ENCODE data around the gene ONECUT1. TPM values are rescaled to one million over a fixed set of nuclear protein-coding genes. Genes with fewer than 3 reads are reported as not detected.

Gene ONECUT1
- total RNA-seq, 1 experiment from 2014 or later: 0.14 TPM

GRCh38 chr15:52789008-52789600 is 1.0 kb downstream of the ONECUT1 start:
- no peaks in the 10 kb centered on the region for H3K9me3 ChIP-seq (replicated peaks)
- no peaks in the 10 kb centered on the region for H3K27me3 ChIP-seq
- no peaks in the 10 kb centered on the region for H3K36me3 ChIP-seq
- no peaks in the 10 kb centered on the region for H3K4me1 ChIP-seq
- no peak for DNase-seq
- no peak overlapping the region for H3K27ac ChIP-seq
- H3K4me3 ChIP-seq: no peak overlapping the region

- Histone ChIP-seq H3K9me3 (replicated peaks) (no peaks in the 10 kb centered on the region), H3K27ac (no peak overlapping the region), H3K36me3 (no peaks in the 10 kb centered on the region), H3K4me3 (no peak overlapping the region), H3K4me1 (no peaks in the 10 kb centered on the region), H3K27me3 (no peaks in the 10 kb centered on the region)
- DNase-seq: no peak
Measured at GRCh38 chr15:52788099-52788986, 1.8 kb downstream of the ONECUT1 start.

DNA sequence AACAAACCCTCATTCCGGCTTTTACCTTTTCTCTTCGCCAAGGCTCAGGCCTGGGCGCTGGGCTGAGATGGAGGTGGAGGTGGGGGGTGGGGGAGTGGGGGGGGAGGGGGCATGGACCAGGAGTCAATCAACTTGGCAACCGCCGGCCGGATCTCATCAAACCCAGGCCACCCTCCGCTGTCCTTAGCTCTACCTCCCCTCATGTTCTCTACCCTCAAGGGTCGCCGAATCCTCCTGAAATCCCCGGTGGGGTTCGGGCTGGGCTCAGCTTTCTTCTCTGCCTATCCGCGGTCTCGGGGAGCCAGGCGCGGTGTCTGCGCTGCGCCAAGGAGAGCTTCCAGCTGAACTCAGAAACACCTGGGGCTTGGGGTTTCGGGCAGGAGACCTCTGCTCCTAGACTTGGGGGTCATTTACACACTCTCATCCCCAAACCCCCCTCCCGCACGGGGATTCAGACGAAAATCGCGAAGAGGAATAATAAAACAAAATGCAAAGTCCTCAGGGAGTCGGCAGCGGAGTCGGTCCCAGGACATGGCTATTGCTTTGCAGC is 2.5 kb downstream of the ONECUT1 start:
- no peak overlapping the region for H3K4me3 ChIP-seq
- no peak for DNase-seq
- H3K36me3 ChIP-seq: no peaks in the 10 kb centered on the region
- no peaks in the 10 kb centered on the region for H3K9me3 ChIP-seq (replicated peaks)
- no peaks in the 10 kb centered on the region for H3K4me1 ChIP-seq
- no peak overlapping the region for H3K27ac ChIP-seq
- no peaks in the 10 kb centered on the region for H3K27me3 ChIP-seq

GRCh38 chr15:52787123-52787503 is 3.0 kb downstream of the ONECUT1 start:
- Histone ChIP-seq H3K27ac (no peak overlapping the region), H3K4me1 (no peaks in the 10 kb centered on the region), H3K9me3 (replicated peaks) (no peaks in the 10 kb centered on the region), H3K4me3 (no peak overlapping the region), H3K27me3 (no peaks in the 10 kb centered on the region), H3K36me3 (no peaks in the 10 kb centered on the region)
- no peak for DNase-seq

- Histone ChIP-seq H3K27ac (no peak overlapping the region), H3K36me3 (no peaks in the 10 kb centered on the region), H3K4me3 (no peak overlapping the region), H3K27me3 (no peaks in the 10 kb centered on the region), H3K9me3 (replicated peaks) (no peaks in the 10 kb centered on the region), H3K4me1 (no peaks in the 10 kb centered on the region)
- no peak for DNase-seq
Measured at GRCh38 chr15:52786436-52787122, 3.6 kb downstream of the ONECUT1 start.

DNA sequence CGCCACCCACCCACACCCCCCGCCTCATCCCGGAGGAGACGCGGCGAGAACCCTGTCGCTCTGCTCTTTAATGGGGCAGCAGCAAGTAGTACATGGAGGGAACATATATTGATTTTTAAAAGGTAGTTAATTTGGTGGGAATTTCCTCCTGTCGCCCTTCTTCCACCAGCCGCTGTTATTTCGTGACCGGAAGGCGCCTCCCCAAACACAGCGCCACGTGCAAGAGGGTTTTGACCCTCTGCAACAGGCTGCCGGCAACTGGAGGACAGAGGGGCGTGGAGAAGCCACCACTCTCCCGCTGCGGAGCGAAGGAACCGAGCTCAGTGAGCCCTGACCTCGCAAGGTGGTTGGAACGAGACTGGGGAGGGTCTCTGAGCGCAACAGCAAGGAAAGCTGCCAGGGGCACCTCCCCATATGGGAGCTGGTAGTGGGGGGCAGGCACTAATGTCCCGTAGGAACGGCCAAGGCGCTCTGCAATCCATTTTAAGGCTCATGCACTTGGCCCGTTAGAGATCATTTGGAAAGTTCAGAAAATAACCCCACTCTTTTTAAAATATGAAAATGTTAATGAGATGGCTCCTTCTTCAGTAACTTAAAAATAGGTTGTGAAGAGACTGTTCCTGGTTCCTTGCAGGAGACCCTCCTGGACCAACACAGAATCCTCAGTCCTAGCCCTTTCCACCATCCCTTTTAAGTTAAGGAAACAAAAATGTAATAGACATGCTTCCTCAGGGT is 4.3 kb downstream of the ONECUT1 start:
- no peak for DNase-seq
- no peaks in the 10 kb centered on the region for H3K27me3 ChIP-seq
- H3K36me3 ChIP-seq: no peaks in the 10 kb centered on the region
- no peaks in the 10 kb centered on the region for H3K4me1 ChIP-seq
- H3K27ac ChIP-seq: no peak overlapping the region
- H3K9me3 ChIP-seq (replicated peaks): no peaks in the 10 kb centered on the region
- H3K4me3 ChIP-seq: no peak overlapping the region

DNA sequence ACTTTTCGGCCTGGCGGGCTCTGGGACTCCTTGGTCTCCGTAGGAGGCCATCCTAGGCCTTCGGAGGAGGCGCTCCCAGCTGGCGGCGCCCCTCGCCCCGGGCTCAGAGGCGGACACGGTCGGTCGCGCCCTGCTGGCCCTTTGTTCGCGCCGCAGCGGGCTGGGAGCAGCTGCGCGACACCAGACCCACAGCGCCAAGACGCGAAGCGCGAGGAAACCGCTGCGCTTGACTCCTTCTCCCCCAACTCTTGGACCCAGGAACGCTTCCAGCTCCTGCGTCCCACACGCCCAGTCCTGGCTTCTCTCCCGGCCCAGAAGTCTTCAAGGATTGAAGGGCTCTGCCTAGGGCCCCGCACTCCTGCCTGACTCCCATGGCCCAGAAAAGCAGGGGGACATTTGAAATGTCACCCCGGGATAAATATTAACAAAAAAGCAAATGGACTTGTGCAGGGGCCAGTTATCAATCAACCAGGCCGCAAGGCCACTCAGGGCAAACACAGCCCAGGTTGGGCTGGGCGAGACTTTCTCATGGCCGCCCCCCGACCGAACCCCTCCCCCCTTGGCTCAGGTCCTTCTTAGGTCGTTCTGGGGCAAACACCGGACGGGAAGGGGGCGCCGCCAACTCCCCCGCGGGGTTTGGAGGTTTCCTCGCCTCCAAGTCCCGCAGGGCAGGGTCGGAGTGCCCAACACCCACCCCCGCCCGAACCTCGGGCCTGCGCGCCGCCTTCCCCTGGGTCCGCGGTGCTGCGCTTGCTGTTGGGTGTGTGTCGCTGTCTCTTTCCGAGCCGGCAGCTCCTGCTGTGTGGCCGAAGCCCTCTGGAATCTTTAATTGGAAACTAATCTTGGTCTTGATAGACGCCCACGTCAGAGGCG is 5.1 kb downstream of the ONECUT1 start:
- Histone ChIP-seq H3K27me3 (no peaks in the 10 kb centered on the region), H3K4me1 (no peaks in the 10 kb centered on the region), H3K9me3 (replicated peaks) (no peaks in the 10 kb centered on the region), H3K27ac (no peak overlapping the region), H3K36me3 (no peaks in the 10 kb centered on the region), H3K4me3 (no peak overlapping the region)
- no peak for DNase-seq

DNA sequence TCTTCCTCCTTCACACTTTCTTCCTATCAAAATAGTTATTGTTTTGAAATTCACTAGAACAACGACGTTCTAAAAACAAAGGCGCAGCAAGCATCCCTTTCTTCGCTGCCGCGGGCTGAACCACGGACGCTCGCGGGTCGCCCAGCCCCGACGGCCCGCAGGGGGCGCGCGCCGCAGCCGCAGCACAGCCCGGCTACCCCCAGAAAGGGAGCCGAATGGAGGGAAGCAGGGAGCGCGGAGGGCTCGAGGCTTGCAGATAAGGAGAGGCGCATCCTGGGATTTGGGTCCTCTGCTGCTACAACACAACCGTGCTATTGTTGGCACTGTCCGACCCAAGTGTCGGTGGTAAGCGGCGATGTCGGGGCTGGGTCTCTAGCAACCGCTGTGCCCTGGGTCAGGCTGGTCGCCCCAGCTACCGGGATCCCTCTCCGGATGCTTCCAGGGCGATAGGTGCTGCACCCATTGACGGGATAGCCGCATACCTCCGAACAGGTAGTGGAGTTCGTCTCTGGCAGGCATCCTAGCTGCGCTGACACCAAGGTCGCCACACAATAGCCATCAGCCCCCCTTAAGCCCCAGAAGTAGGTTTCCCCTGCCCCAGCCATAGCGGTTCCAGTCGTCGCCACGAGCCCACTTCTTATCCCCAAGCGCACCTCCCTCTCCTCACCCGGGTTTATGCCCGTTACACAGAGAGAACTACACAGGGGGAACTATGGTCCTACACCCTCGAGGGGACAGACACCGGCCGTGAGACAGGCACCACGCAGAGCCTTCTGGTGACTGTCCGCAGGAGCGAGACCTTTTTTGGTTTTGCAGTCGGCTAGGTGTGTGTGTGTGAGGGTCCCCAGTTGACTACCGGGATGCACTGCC is 6.0 kb downstream of the ONECUT1 start:
- Histone ChIP-seq H3K9me3 (replicated peaks) (no peaks in the 10 kb centered on the region), H3K4me3 (no peak overlapping the region), H3K4me1 (no peaks in the 10 kb centered on the region), H3K27me3 (no peaks in the 10 kb centered on the region), H3K27ac (no peak overlapping the region), H3K36me3 (no peaks in the 10 kb centered on the region)
- DNase-seq: no peak

DNA sequence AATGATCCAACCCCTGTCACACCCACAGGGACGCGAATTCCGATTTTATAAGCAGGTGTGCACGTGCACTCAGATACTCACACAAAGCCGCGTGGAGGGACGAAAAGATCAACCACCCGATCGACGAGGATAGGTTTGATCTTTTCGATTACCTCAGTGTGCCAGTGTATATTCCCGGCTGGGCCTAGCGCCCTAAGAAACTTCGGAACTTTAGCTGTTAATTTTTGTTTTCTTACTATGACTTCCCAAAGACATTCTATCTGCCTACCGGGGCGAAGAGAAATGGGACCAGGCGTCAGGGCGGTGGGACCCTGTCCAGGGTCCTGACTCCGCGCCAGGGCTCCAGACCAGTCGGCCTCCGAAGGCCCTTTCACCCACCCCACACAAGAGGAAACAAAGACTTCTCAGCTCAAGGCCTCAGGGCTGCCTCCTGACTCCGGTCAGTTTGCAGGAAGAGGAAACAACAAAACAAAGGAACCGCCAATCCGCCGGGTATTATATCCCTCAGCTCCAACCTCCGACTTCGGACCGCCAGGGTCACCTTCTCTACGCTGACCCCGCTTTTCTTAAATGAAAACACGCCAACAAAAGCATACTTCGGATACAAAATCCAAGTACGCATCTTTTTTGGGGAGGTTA is 6.8 kb downstream of the ONECUT1 start:
- Histone ChIP-seq H3K27ac (no peak overlapping the region), H3K4me3 (no peak overlapping the region), H3K27me3 (no peaks in the 10 kb centered on the region), H3K4me1 (no peaks in the 10 kb centered on the region), H3K36me3 (no peaks in the 10 kb centered on the region), H3K9me3 (replicated peaks) (no peaks in the 10 kb centered on the region)
- no peak for DNase-seq

DNA sequence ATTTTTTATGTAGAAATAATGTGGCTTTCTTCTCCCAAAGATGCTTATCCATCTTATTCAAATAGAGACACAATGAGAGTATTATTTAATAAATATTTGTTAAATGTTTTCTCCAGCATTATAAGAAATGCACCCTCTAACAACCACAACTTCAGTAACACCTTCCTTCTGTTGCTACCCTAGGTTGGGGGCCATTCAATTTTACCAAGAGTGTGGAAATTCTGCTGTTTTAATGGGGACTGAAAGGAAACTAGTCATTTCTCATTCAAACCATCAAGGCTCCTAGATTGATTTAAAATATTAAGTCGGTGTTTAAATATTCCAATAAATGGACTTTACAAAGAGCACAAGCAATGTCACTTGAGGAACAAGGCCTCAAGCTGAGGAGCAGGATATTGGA is 7.6 kb downstream of the ONECUT1 start:
- Histone ChIP-seq H3K9me3 (replicated peaks) (no peaks in the 10 kb centered on the region), H3K4me3 (no peak overlapping the region), H3K4me1 (no peaks in the 10 kb centered on the region), H3K27ac (no peak overlapping the region), H3K27me3 (no peaks in the 10 kb centered on the region), H3K36me3 (no peaks in the 10 kb centered on the region)
- DNase-seq: no peak

DNA sequence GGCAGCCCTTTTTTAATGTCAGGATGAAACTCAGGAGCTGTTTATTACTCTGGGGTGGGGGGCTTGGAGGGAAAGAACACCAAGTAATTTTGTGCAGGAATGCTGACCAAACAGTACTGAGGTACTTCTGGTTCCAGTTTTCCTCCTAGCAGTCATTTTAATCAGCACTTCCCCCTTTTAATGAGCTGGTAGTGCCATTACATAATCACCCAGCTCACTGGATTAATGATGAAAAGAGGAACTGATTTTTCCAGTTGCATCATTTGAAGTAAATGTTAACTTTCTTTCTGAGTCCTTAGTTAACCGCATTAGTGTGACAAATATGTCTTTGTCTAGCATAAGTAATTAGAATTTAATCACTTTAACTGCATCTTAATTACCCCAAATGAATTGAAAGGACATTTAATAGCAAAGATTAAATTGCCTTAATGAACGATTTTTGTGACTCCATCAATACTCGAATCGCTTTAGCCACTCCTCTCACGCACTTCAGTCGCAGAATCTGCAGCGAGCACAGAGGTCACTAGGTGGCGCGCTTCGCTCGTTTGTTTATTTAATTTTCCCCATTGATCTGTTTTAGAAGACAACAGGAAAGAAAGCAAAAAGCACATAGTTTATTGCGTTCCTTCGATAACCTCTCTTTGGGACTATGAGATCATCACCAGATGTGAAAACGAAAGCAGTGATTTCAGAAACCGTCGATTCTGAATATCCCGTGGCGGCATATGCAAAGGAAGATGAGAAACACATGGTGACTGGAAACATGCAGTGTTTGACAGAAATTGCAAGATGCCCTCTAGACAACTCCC is 9.8 kb downstream of the ONECUT1 start:
- Histone ChIP-seq H3K4me3 (no peak overlapping the region), H3K36me3 (no peaks in the 10 kb centered on the region), H3K4me1 (no peaks in the 10 kb centered on the region), H3K27me3 (no peaks in the 10 kb centered on the region), H3K9me3 (replicated peaks) (no peaks in the 10 kb centered on the region), H3K27ac (no peak overlapping the region)
- DNase-seq: peak; percentile 27 to 71

- H3K4me1 ChIP-seq: no peaks in the 10 kb centered on the region
- H3K36me3 ChIP-seq: no peaks in the 10 kb centered on the region
- H3K27me3 ChIP-seq: no peaks in the 10 kb centered on the region
Measured at GRCh38 chr15:52778457-52778856, 11.7 kb downstream of the ONECUT1 start.

More at GRCh38 chr15:52778457-52778856, 11.7 kb downstream of the ONECUT1 start:
- DNase-seq: no peak
- Histone ChIP-seq H3K4me3 (no peak overlapping the region), H3K9me3 (replicated peaks) (no peaks in the 10 kb centered on the region), H3K27ac (no peak overlapping the region)
